HG03060 (cell line): Measurements from ENCODE around the gene CCNF.

ENCODE experiments used
- ATAC-seq: cut with Tn5 transposase; IDR thresholded peaks from one replicate; pipeline ENCODE4 v1.9.1; 2021; ENCODE audit warnings: low read depth, moderate number of reproducible peaks; ENCODE audit not compliant: unreplicated experiment

The CCNF gene

GRCh38 chr16:2482708-2483534 is 53.7 kb downstream of the CCNF start:
- ATAC-seq: no peak

GRCh38 chr16:2483939-2484897 is 55.0 kb downstream of the CCNF start:
- no peak for ATAC-seq

GRCh38 chr16:2484898-2485508 is 55.8 kb downstream of the CCNF start:
- ATAC-seq: no peak

- no peak for ATAC-seq
Observed at GRCh38 chr16:2485811-2486507, 56.7 kb downstream of the CCNF start.

- ATAC-seq: no peak
Observed at GRCh38 chr16:2486645-2487516, 57.6 kb downstream of the CCNF start.

- no peak for ATAC-seq
Observed at GRCh38 chr16:2487517-2487842, 58.2 kb downstream of the CCNF start.

- no peak for ATAC-seq
Observed at GRCh38 chr16:2487903-2488531, 58.8 kb downstream of the CCNF start.

- ATAC-seq: no peak
Observed at GRCh38 chr16:2489581-2489980, 60.3 kb downstream of the CCNF start.

GRCh38 chr16:2490190-2491105 is 61.2 kb downstream of the CCNF start:
- ATAC-seq: no peak

GRCh38 chr16:2492292-2492691 is 63.0 kb downstream of the CCNF start:
- ATAC-seq: no peak

GRCh38 chr16:2493605-2494004 is 64.4 kb downstream of the CCNF start:
- ATAC-seq: no peak

GRCh38 chr16:2494616-2495015 is 65.4 kb downstream of the CCNF start:
- ATAC-seq: no peak

- no peak for ATAC-seq
Observed at GRCh38 chr16:2495041-2495440, 65.8 kb downstream of the CCNF start.

- ATAC-seq: no peak
Observed at GRCh38 chr16:2496223-2497115, 67.2 kb downstream of the CCNF start.

GRCh38 chr16:2497116-2497630 is 67.9 kb downstream of the CCNF start:
- ATAC-seq: no peak

GRCh38 chr16:2497695-2498484 is 68.6 kb downstream of the CCNF start:
- ATAC-seq: no peak
